Left ventricle myocardium inferior (tissue), 1 donor: ENCODE measurements around the gene GOLGA6C. TPM values are rescaled to one million over a fixed set of nuclear protein-coding genes. Genes with fewer than 3 reads are reported as not detected.
"Not testable (repeated sequence)": the region's sequence is repeated elsewhere in the genome, so short reads cannot be mapped to it uniquely, and the experiment has no call there.

Experiments
- DNase-seq: peaks from one replicate; pipeline ENCODE4 v3.0.0-alpha.2; 2020
- H3K27ac ChIP-seq: fragments of 200-600 bp; replicated peaks from 2 replicates; pipeline ENCODE4 v1.8.0; 2021
- H3K27me3 ChIP-seq: fragments of 200-600 bp; 2 replicates; pipeline ENCODE4 v1.8.0; 2021; ENCODE audit warnings: low read depth
- H3K36me3 ChIP-seq: fragments of 200-600 bp; 2 replicates; pipeline ENCODE4 v1.8.0; 2021
- H3K4me1 ChIP-seq: fragments of 200-600 bp; 2 replicates; pipeline ENCODE4 v1.8.0; 2021
- H3K4me3 ChIP-seq: fragments of 200-600 bp; 2 replicates; pipeline ENCODE4 v1.8.0; 2021; ENCODE audit warnings: mild to moderate bottlenecking, moderate library complexity
- H3K9me3 ChIP-seq: fragments of 200-600 bp; replicated peaks from 2 replicates; pipeline ENCODE4 v1.8.0; 2021
- CTCF ChIP-seq: fragments of 200-600 bp; IDR thresholded peaks from 2 replicates; pipeline ENCODE4 v1.8.0; 2021; ENCODE audit warnings: antibody characterized with exemption, mild to moderate bottlenecking, borderline replicate concordance
- intact Hi-C: fragments of 100-400 bp; cut with micrococcal nuclease; formaldehyde crosslinking; loops from one replicate; pipeline ENCODE4 v1.11.0; 2022
- total RNA-seq: library from RNA; stranded (reverse); fragmentation: NEBNext Ultra II Directional; extraction: Animal tissue kit (Norgen Biotek cat#: 25700); gene quantifications from one replicate; pipeline ENCODE4 v1.2.1, GENCODE V29; 2021
- donor health status: DM: no; HTN: yes; CAD: no; lungs with severe emphysema.

Gene GOLGA6C
- total RNA-seq, 1 donor from 2014 or later: not detected

GRCh38 chr15:75249726-75250125 is 8.4 kb upstream of the GOLGA6C start:
- no peaks in the 10 kb centered on the region for H3K36me3 ChIP-seq
- no peaks in the 10 kb centered on the region for H3K4me1 ChIP-seq
- H3K9me3 ChIP-seq: no peaks in the 10 kb centered on the region
- no peak for TF ChIP-seq CTCF
- intact Hi-C loops: no loop called here
- peaks cover 48% of the 10 kb centered on the region for H3K27me3 ChIP-seq
- DNase-seq: no peak
- H3K27ac ChIP-seq: no peak overlapping the region
- no peak overlapping the region for H3K4me3 ChIP-seq

- H3K27me3 ChIP-seq: peaks cover 48% of the 10 kb centered on the region
- H3K36me3 ChIP-seq, H3K27ac ChIP-seq, H3K9me3 ChIP-seq, H3K4me3 ChIP-seq, DNase-seq, H3K4me1 ChIP-seq, intact Hi-C loops: not testable (repeated sequence)
Observed at GRCh38 chr15:75251343-75251742, 6.8 kb upstream of the GOLGA6C start.

- intact Hi-C loops, H3K27ac ChIP-seq, H3K4me1 ChIP-seq, H3K4me3 ChIP-seq, DNase-seq, H3K9me3 ChIP-seq, H3K36me3 ChIP-seq: not testable (repeated sequence)
- peaks cover 46% of the 10 kb centered on the region for H3K27me3 ChIP-seq
Observed at GRCh38 chr15:75252285-75252684, 5.8 kb upstream of the GOLGA6C start.

- H3K4me3 ChIP-seq, H3K27ac ChIP-seq, H3K9me3 ChIP-seq, H3K27me3 ChIP-seq, H3K36me3 ChIP-seq, DNase-seq, intact Hi-C loops, H3K4me1 ChIP-seq: not testable (repeated sequence)
Observed at GRCh38 chr15:75258620-75259343, 648 bp downstream of the GOLGA6C start.

- H3K27ac ChIP-seq, DNase-seq, intact Hi-C loops, H3K4me3 ChIP-seq, H3K27me3 ChIP-seq, H3K9me3 ChIP-seq, H3K4me1 ChIP-seq, H3K36me3 ChIP-seq: not testable (repeated sequence)
Observed at GRCh38 chr15:75259873-75260272, 1.7 kb downstream of the GOLGA6C start.

GRCh38 chr15:75273751-75274359 is 15.7 kb downstream of the GOLGA6C start:
- H3K27me3 ChIP-seq: peaks cover 10% of the 10 kb centered on the region
- intact Hi-C loops, H3K4me3 ChIP-seq, H3K36me3 ChIP-seq, H3K27ac ChIP-seq, H3K4me1 ChIP-seq, H3K9me3 ChIP-seq, DNase-seq: not testable (repeated sequence)

- H3K4me3 ChIP-seq, H3K36me3 ChIP-seq, H3K27ac ChIP-seq, H3K4me1 ChIP-seq, intact Hi-C loops, H3K9me3 ChIP-seq: not testable (repeated sequence)
- peaks cover 10% of the 10 kb centered on the region for H3K27me3 ChIP-seq
- TF ChIP-seq CTCF: peak; percentile 80
- DNase-seq: peak; percentile 83
Observed at GRCh38 chr15:75274509-75275107, 16.5 kb downstream of the GOLGA6C start.

- intact Hi-C loops, DNase-seq, H3K36me3 ChIP-seq: not testable (repeated sequence)
Observed at GRCh38 chr15:75275617-75276016, 17.5 kb downstream of the GOLGA6C start.

GRCh38 chr15:75278497-75278896 is 20.4 kb downstream of the GOLGA6C start:
- H3K4me1 ChIP-seq, H3K4me3 ChIP-seq, DNase-seq, H3K36me3 ChIP-seq, H3K9me3 ChIP-seq, intact Hi-C loops, H3K27ac ChIP-seq: not testable (repeated sequence)
- H3K27me3 ChIP-seq: peaks cover 10% of the 10 kb centered on the region

More at GRCh38 chr15:75275617-75276016, 17.5 kb downstream of the GOLGA6C start:
- not testable (repeated sequence) for H3K4me1 ChIP-seq, H3K9me3 ChIP-seq, H3K27ac ChIP-seq, H3K4me3 ChIP-seq
- H3K27me3 ChIP-seq: peaks cover 10% of the 10 kb centered on the region

GRCh38 chr15:75282572-75282971 is 24.4 kb downstream of the GOLGA6C start, which contains the start of gene GOLGA6D:
Gene GOLGA6D, plus strand, starts transcription at chr15:75282835. Its CDS starts 41 bp downstream, at chr15:75282876.
- H3K36me3 ChIP-seq, H3K27ac ChIP-seq, H3K4me3 ChIP-seq, H3K9me3 ChIP-seq, intact Hi-C loops, DNase-seq, H3K27me3 ChIP-seq, H3K4me1 ChIP-seq: not testable (repeated sequence)

- H3K36me3 ChIP-seq, intact Hi-C loops, H3K27me3 ChIP-seq, H3K4me1 ChIP-seq, H3K9me3 ChIP-seq, H3K4me3 ChIP-seq, DNase-seq, H3K27ac ChIP-seq: not testable (repeated sequence)
Observed at GRCh38 chr15:75284152-75284551, 26.0 kb downstream of the GOLGA6C start.

GRCh38 chr15:75293660-75294059 is 35.5 kb downstream of the GOLGA6C start:
- H3K4me3 ChIP-seq, intact Hi-C loops, DNase-seq, H3K27ac ChIP-seq, H3K36me3 ChIP-seq, H3K9me3 ChIP-seq, H3K4me1 ChIP-seq, H3K27me3 ChIP-seq: not testable (repeated sequence)
